ENCODE measurements around the gene COPG2. TPM values are rescaled to one million over a fixed set of nuclear protein-coding genes. Genes with fewer than 3 reads are reported as not detected.

Gene COPG2
- total and polyA plus RNA-seq, 2 of the 8 experiments (the other 6 are each of a cell fraction or from before 2014, with no cell fraction given), result 50.3 to 53.1 TPM

DNA sequence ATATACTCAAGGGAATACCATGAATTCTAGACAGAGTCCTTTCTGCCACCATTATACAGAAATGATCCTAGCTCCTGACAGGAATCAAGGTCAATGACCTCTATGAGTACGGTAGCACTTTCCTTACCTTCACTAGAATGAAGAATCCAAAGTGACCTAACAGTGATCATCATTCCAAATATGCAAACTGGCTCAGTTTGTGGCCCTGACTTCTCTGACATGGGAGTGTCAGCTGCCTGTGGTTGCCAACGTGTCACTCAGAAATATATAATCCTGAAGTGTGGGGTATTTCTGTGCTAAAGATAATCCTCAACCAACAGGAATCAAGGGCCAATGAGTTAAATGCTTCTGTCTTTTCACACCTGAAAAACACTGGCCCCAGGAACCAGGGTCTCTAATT, 45.7 kb downstream of the COPG2 start (continued):
- TF ChIP-seq RAD21 (IDR thresholded peaks at IDR 0.05 in 1 of 2, conservative IDR thresholded peaks at IDR 0.05 in 1 of 2; ENCODE audit: low read depth in 2 of 2, low read length in 2 of 2) (no peak), BRCA1 (IDR thresholded peaks at IDR 0.05; ENCODE audit: low read depth, low read length) (no peak)
- TF ChIP-seq, protein P1, sequence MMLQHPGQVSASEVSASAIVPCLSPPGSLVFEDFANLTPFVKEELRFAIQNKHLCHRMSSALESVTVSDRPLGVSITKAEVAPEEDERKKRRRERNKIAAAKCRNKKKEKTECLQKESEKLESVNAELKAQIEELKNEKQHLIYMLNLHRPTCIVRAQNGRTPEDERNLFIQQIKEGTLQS (IDR thresholded peaks at IDR 0.05; ENCODE audit: insufficient read depth, low read depth, low read length), result no peak

Measured in H1 (cell line).